H1 (cell line): ENCODE results near the gene NCK2. TPM values are rescaled to one million over a fixed set of nuclear protein-coding genes. Genes with fewer than 3 reads are reported as not detected.
A peak's percentile ranks its signal among the peaks of the same experiment; 100 is the strongest.

Experiments used
- CTCF ChIA-PET: fragments of 300-600 bp; sonication (Branson Sonifier 250); formaldehyde crosslinking; loops from one replicate; lab custom pipeline; 2021; ENCODE audit not compliant: partially characterized antibody; lab: Charles Lee
- POLR2A ChIA-PET: fragments of 300-600 bp; sonication (Branson Sonifier 250); formaldehyde crosslinking; loops from one replicate; lab custom pipeline; 2021; ENCODE audit warnings: inconsistent platforms; ENCODE audit not compliant: partially characterized antibody; lab: Charles Lee
- DNase-seq, 2 experiments: peaks; one replicate each; pipeline versions ENCODE4 v3.0.0 to v3.0.0-alpha.2; 2010 to 2022; ENCODE audit warnings: low spot score in 2 of 2, low read depth in 1 of 2, mixed read lengths in 1 of 2
- FAIRE-seq: peaks from 2 replicates; lab custom pipeline; 2011; peaks lifted over from hg19 to GRCh38; lab: Jason Lieb, UNC
- H2AFZ ChIP-seq: 2 replicates; pipeline ENCODE4 v1.8.1; 2012; ENCODE audit warnings: low read length, inconsistent platforms
- H2AK5ac ChIP-seq: 2 replicates; pipeline ENCODE4 v1.6.1; 2013; ENCODE audit warnings: low read depth, low read length
- H2BK120ac ChIP-seq: replicated peaks from 2 replicates; pipeline ENCODE3; 2013; ENCODE audit warnings: low read depth, low read length, inconsistent platforms
- H2BK12ac ChIP-seq: 2 replicates; pipeline ENCODE4 v1.6.1; 2013; ENCODE audit warnings: low read depth, low read length
- H2BK15ac ChIP-seq: 2 replicates; pipeline ENCODE4 v1.6.1; 2013; ENCODE audit warnings: low read length
- H2BK20ac ChIP-seq: 2 replicates; pipeline ENCODE4 v1.6.1; 2013; ENCODE audit warnings: low read length
- H2BK5ac ChIP-seq: 2 replicates; pipeline ENCODE4 v1.6.1; 2013; ENCODE audit warnings: low read depth, low read length
- H3K14ac ChIP-seq: 2 replicates; pipeline ENCODE4 v1.6.1; 2013; ENCODE audit warnings: inconsistent platforms; ENCODE audit not compliant: insufficient read length
- H3K18ac ChIP-seq: 2 replicates; pipeline ENCODE4 v1.6.1; 2013; ENCODE audit warnings: low read length; ENCODE audit errors: extremely low read depth
- H3K23ac ChIP-seq: 2 replicates; pipeline ENCODE4 v1.6.1; 2013; ENCODE audit warnings: inconsistent platforms; ENCODE audit not compliant: insufficient read length
- H3K23me2 ChIP-seq: 2 replicates; pipeline ENCODE4 v1.6.1; 2013; ENCODE audit warnings: low read depth, low read length
- H3K27ac ChIP-seq: 2 replicates; pipeline ENCODE4 v1.6.1; 2011; ENCODE audit warnings: low read depth, low read length, inconsistent platforms
- H3K27me3 ChIP-seq, 4 experiments: replicated peaks in 1 of 4; 1 replicate in 1 of 4; 2 replicates in 3 of 4; pipeline versions ENCODE4 v1.6.1 to v1.8.1; 2011 to 2013; ENCODE audit warnings: low read length in 3 of 4, mild to moderate bottlenecking in 3 of 4, inconsistent platforms in 2 of 4, mixed read lengths in 2 of 4, moderate library complexity in 1 of 4; ENCODE audit not compliant: control insufficient read depth in 3 of 4, insufficient read depth in 3 of 4; ENCODE audit errors: extremely low read depth in 1 of 4
- H3K36me3 ChIP-seq, 4 experiments: 2 replicates each; pipeline versions ENCODE4 v1.6.1 to v1.8.1; 2011 to 2013; ENCODE audit warnings: mild to moderate bottlenecking in 4 of 4, low read length in 3 of 4, moderate library complexity in 2 of 4, control low read depth in 1 of 4, inconsistent platforms in 1 of 4; ENCODE audit not compliant: insufficient read depth in 4 of 4, control insufficient read depth in 2 of 4
- H3K4ac ChIP-seq: replicated peaks from 2 replicates; pipeline ENCODE3; 2013; ENCODE audit warnings: low read length, low read depth, mixed read lengths, inconsistent platforms; ENCODE audit not compliant: insufficient read length
- H3K4me1 ChIP-seq, 4 experiments: replicated peaks in 1 of 4; 1 replicate in 1 of 4; 2 replicates in 3 of 4; pipeline versions ENCODE4 v1.6.1 to v1.8.1; 2011 to 2013; ENCODE audit warnings: low read length in 3 of 4, inconsistent platforms in 2 of 4, mixed read lengths in 1 of 4; ENCODE audit not compliant: insufficient read depth in 4 of 4, control insufficient read depth in 3 of 4
- H3K4me2 ChIP-seq, 2 experiments: 2 replicates each; pipeline versions ENCODE4 v1.6.1 to v1.8.1; 2011 to 2013; ENCODE audit warnings: low read depth in 2 of 2, low read length in 2 of 2, control low read depth in 1 of 2, inconsistent platforms in 1 of 2, mild to moderate bottlenecking in 1 of 2; ENCODE audit not compliant: insufficient read depth in 1 of 2
- H3K4me3 ChIP-seq, 4 experiments: fragments of 200-600, 300-600 bp in 1 of 4; sonication (generic), shearing (Covaris generic), sonication (Bioruptor Twin) in 1 of 4; 2 replicates each; pipeline versions ENCODE4 v1.5.1 to v1.8.1; 2011 to 2016; ENCODE audit warnings: low read length in 4 of 4, low read depth in 3 of 4, control low read depth in 2 of 4, inconsistent platforms in 2 of 4, mild to moderate bottlenecking in 2 of 4, mixed read lengths in 1 of 4, moderate library complexity in 1 of 4; ENCODE audit not compliant: insufficient read depth in 2 of 4; ENCODE audit errors: extremely low read depth in 1 of 4
- H3K56ac ChIP-seq: replicated peaks from 2 replicates; pipeline ENCODE3; 2013; ENCODE audit warnings: low read depth, mild to moderate bottlenecking, mixed read lengths, low read length, inconsistent platforms; ENCODE audit not compliant: insufficient read length
- H3K79me1 ChIP-seq: 2 replicates; pipeline ENCODE4 v1.6.1; 2013; ENCODE audit warnings: low read depth, low read length, control low read depth
- H3K79me2 ChIP-seq, 2 experiments: 2 replicates each; pipeline versions ENCODE4 v1.6.1 to v1.8.1; 2012 to 2013; ENCODE audit warnings: low read length in 2 of 2, mild to moderate bottlenecking in 2 of 2, inconsistent platforms in 1 of 2; ENCODE audit not compliant: insufficient read depth in 2 of 2, control insufficient read depth in 1 of 2
- H3K9ac ChIP-seq, 4 experiments: replicated peaks in 1 of 4; 1 replicate in 1 of 4; 2 replicates in 3 of 4; pipeline versions ENCODE4 v1.6.1 to v1.8.1; 2011 to 2013; ENCODE audit warnings: low read depth in 3 of 4, low read length in 3 of 4, control low read depth in 2 of 4, mild to moderate bottlenecking in 2 of 4, moderate library complexity in 2 of 4, inconsistent platforms in 1 of 4; ENCODE audit errors: extremely low read depth in 1 of 4
- H3K9me3 ChIP-seq, 2 experiments: 2 replicates each; pipeline versions ENCODE4 v1.6.1 to v1.8.1; 2012 to 2013; ENCODE audit warnings: mild to moderate bottlenecking in 2 of 2, moderate library complexity in 2 of 2, control low read depth in 1 of 2, inconsistent platforms in 1 of 2, low read depth in 1 of 2, low read length in 1 of 2, mixed read lengths in 1 of 2; ENCODE audit not compliant: insufficient read depth in 2 of 2
- H4K20me1 ChIP-seq, 2 experiments: replicated peaks in 1 of 2; 2 replicates each; pipeline versions ENCODE3 to v1.8.1; 2011 to 2013; ENCODE audit warnings: inconsistent platforms in 2 of 2, low read length in 2 of 2, mild to moderate bottlenecking in 1 of 2; ENCODE audit not compliant: insufficient read depth in 2 of 2, control insufficient read depth in 1 of 2
- H4K5ac ChIP-seq: 2 replicates; pipeline ENCODE4 v1.6.1; 2013; ENCODE audit warnings: low read length, low read depth, mixed read lengths, inconsistent platforms; ENCODE audit not compliant: insufficient read length
- H4K8ac ChIP-seq: 2 replicates; pipeline ENCODE4 v1.8.0; 2013; ENCODE audit warnings: mild to moderate bottlenecking, moderate library complexity, low read length, inconsistent platforms; ENCODE audit not compliant: insufficient read depth; ENCODE audit errors: extremely low read depth
- H4K91ac ChIP-seq: replicated peaks from 2 replicates; pipeline ENCODE3; 2013; ENCODE audit warnings: low read length, mixed read lengths, inconsistent platforms; ENCODE audit not compliant: insufficient read length
- CHD2 ChIP-seq: IDR thresholded peaks from 2 replicates; pipeline ENCODE4 v1.6.1; 2012; ENCODE audit warnings: low read length, improper control_type of control experiment
- GTF2F1 ChIP-seq: IDR thresholded peaks from 2 replicates; pipeline ENCODE4 v1.6.1; 2012; ENCODE audit warnings: low read depth, low read length, improper control_type of control experiment, borderline replicate concordance
- JUND ChIP-seq: IDR thresholded peaks from 2 replicates; pipeline ENCODE4 v1.6.1; 2011; ENCODE audit warnings: mild to moderate bottlenecking, improper control_type of control experiment, low read length
- KDM5A ChIP-seq: fragments of 200-600 bp; IDR thresholded peaks from 2 replicates; pipeline ENCODE4 v1.7.1; 2012; ENCODE audit warnings: mild to moderate bottlenecking, low read length, inconsistent platforms, mixed read lengths
- NRF1 ChIP-seq: IDR thresholded peaks from 2 replicates; pipeline ENCODE4 v1.6.1; 2011; ENCODE audit warnings: mild to moderate bottlenecking, low read depth, low read length, improper control_type of control experiment
- POLR2A ChIP-seq, 2 experiments: IDR thresholded peaks; 1 replicate in 1 of 2; 2 replicates in 1 of 2; pipeline ENCODE4 v1.6.1; 2011; ENCODE audit warnings: low read depth in 2 of 2, low read length in 2 of 2, mild to moderate bottlenecking in 2 of 2; ENCODE audit errors: control extremely low read depth in 1 of 2
- RFX5 ChIP-seq: IDR thresholded peaks from 2 replicates; pipeline ENCODE4 v1.6.1; 2011; ENCODE audit warnings: low read depth, low read length, improper control_type of control experiment, borderline replicate concordance
- RXRA ChIP-seq: IDR thresholded peaks from 2 replicates; pipeline ENCODE4 v1.6.1; 2011; ENCODE audit warnings: low read depth, mild to moderate bottlenecking, low read length, moderate library complexity; ENCODE audit not compliant: insufficient read depth
- WGBS, 2 experiments: shearing (Covaris generic) in 1 of 2; methylation state at CpG; one replicate each; pipeline versions ENCODE4 v1.1.6 to v1.1.7; 2013 to 2015; ENCODE audit warnings: low lambda C conversion rate in 2 of 2, mixed read lengths in 2 of 2, inconsistent platforms in 1 of 2, low coverage in 1 of 2, missing lambda C conversion rate in 1 of 2; ENCODE audit not compliant: insufficient replicate concordance in 2 of 2, insufficient coverage in 1 of 2, insufficient read length in 1 of 2; ENCODE audit errors: extremely low coverage in 1 of 2, missing lambda C conversion rate in 1 of 2; 5-methylcytosine and 5-hydroxymethylcytosine counted together
- polyA plus RNA-seq, 7 experiments: library from polyadenylated mRNA; depleted of rRNA in 3 of 7; stranded (reverse) in 5 of 7; unstranded in 2 of 7; fragments of >200 nt in 5 of 7; fragments of 200-250 nt in 2 of 7; gene quantifications; 1 replicate in 5 of 7; 2 replicates in 1 of 7; 4 replicates in 1 of 7; pipeline versions ENCODE4 v1.2.1 to v1.2.3, GENCODE V29; 2011 to 2013; ENCODE audit warnings: missing spikeins in 2 of 7, mixed read lengths in 2 of 7
- total RNA-seq: library from RNA; stranded (reverse); fragmentation: NEBNext Ultra II Directional; extraction: Animal tissue kit (Norgen Biotek cat#: 25700); gene quantifications from 2 replicates; pipeline ENCODE4 v1.2.1, GENCODE V29; 2021
- TF ChIP-seq, protein P1 (sequence below): IDR thresholded peaks from 2 replicates; pipeline ENCODE4 v1.6.1; 2012; ENCODE audit warnings: inconsistent platforms
- TF ChIP-seq, protein P2 (sequence below), 3 experiments: IDR thresholded peaks; 1 replicate in 2 of 3; 2 replicates in 1 of 3; pipeline versions ENCODE4 v1.5.1 to v1.6.1; 2011; ENCODE audit warnings: low read length in 3 of 3, mild to moderate bottlenecking in 3 of 3, inconsistent platforms in 2 of 3, low read depth in 1 of 3, moderate library complexity in 1 of 3; ENCODE audit not compliant: insufficient read depth in 1 of 3; ENCODE audit errors: control extremely low read depth in 1 of 3

Gene NCK2
- total and polyA plus RNA-seq, 2 of the 8 experiments (the other 6 are each of a cell fraction or from before 2014, with no cell fraction given), result 30.3 to 65.7 TPM

DNA sequence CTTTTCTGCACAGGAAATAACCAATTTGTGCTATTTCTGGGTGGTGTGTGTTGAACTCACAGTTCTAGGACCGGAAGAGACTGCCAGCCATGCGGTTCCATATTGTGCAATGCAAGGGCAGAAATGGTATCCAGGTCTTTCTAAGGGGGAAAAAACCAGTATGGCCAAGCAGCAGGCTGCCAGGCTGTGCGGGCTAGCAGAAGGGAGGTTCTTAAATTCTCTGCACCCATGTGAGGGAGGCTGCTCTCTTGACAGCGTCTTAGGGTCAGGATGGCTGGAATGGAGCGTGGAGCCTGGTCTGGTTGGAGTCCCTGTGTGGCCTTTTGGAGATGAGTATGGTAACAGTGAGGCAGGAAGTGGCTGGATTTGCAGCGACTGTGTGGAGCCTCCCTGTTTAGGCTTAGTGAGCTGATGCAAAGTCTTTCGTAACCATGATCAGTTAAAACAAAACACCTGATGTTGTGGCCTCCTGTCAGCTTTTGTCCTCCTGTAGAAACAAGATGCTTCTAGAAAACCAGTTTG is 52.6 kb downstream of the NCK2 start:
- Histone ChIP-seq H3K23me2 (no peaks in the 10 kb centered on the region), H3K79me2 (peaks cover 11 to 99% of the 10 kb centered on the region in 2 experiments), H4K8ac (no peak overlapping the region), H3K4me3 (no peak overlapping the region), H2AFZ (no peak overlapping the region), H3K36me3 (no peaks in the 10 kb centered on the region), H2BK5ac (no peak overlapping the region), H3K9ac (no peak overlapping the region; a peak in 1 of 7 replicates), H3K4me1 (peaks cover 3 to 20% (median 10%) of the 10 kb centered on the region in 4 experiments), H3K23ac (no peak overlapping the region), H2BK120ac (no peak overlapping the region), H2BK12ac (no peak overlapping the region), H4K20me1 (peaks cover 7 to 12% of the 10 kb centered on the region in 2 experiments), H3K4me2 (peak overlapping the region in 1 of 2 experiments; percentile 26; a peak in 1 of 4 replicates), H2BK15ac (no peak overlapping the region), H2BK20ac (no peak overlapping the region; the same call in 1 of the 2 replicates), H3K18ac (no peak overlapping the region), H3K79me1 (peaks cover 20% of the 10 kb centered on the region; the same call in 1 of the 2 replicates), H4K91ac (no peak overlapping the region), H3K27me3 (no peaks in the 10 kb centered on the region), H3K27ac (peak overlapping the region; percentile 32; the same call in 1 of the 2 replicates), H4K5ac (no peak overlapping the region), H3K14ac (no peak overlapping the region), H3K56ac (no peak overlapping the region), H3K4ac (no peak overlapping the region), H3K9me3 (no peaks in the 10 kb centered on the region), H2AK5ac (no peak overlapping the region)
- WGBS, 2 experiments, result 72% methylated on average over 7 of the region's 7 CpGs; no CpG with 5 or more reads in 1 of the 2 experiments
- DNase-seq (no peak), FAIRE-seq (no peak)
- ChIA-PET CTCF (interaction anchor here (0.9 to 2.6 kb wide), 5 partner anchors 8 to 287 kb away, joined by 3 to 9 read pairs (median 4); no protein-coding TSS in a partner anchor), POLR2A (interaction anchor here (0.6 to 1.1 kb wide), 2 partner anchors 66 to 1088 kb away, joined by 3 read pairs; no protein-coding TSS in a partner anchor)
- TF ChIP-seq, protein P1, sequence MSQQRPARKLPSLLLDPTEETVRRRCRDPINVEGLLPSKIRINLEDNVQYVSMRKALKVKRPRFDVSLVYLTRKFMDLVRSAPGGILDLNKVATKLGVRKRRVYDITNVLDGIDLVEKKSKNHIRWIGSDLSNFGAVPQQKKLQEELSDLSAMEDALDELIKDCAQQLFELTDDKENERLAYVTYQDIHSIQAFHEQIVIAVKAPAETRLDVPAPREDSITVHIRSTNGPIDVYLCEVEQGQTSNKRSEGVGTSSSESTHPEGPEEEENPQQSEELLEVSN, result no peak
- TF ChIP-seq CHD2, result no peak
- no peak for TF ChIP-seq RFX5
- no peak for TF ChIP-seq RXRA
- TF ChIP-seq GTF2F1, result no peak
- TF ChIP-seq KDM5A, result no peak
- TF ChIP-seq NRF1, result no peak
- no peak for TF ChIP-seq POLR2A (IDR thresholded peaks at IDR 0.05; ENCODE audit: control extremely low read depth in 1 of 2, low read depth in 2 of 2, low read length in 2 of 2)
- TF ChIP-seq, protein P2, sequence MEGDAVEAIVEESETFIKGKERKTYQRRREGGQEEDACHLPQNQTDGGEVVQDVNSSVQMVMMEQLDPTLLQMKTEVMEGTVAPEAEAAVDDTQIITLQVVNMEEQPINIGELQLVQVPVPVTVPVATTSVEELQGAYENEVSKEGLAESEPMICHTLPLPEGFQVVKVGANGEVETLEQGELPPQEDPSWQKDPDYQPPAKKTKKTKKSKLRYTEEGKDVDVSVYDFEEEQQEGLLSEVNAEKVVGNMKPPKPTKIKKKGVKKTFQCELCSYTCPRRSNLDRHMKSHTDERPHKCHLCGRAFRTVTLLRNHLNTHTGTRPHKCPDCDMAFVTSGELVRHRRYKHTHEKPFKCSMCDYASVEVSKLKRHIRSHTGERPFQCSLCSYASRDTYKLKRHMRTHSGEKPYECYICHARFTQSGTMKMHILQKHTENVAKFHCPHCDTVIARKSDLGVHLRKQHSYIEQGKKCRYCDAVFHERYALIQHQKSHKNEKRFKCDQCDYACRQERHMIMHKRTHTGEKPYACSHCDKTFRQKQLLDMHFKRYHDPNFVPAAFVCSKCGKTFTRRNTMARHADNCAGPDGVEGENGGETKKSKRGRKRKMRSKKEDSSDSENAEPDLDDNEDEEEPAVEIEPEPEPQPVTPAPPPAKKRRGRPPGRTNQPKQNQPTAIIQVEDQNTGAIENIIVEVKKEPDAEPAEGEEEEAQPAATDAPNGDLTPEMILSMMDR (IDR thresholded peaks at IDR 0.05; ENCODE audit: control extremely low read depth in 1 of 3, insufficient read depth in 1 of 3, low read depth in 1 of 3, low read length in 3 of 3), result no peak
- no peak for TF ChIP-seq JUND
